ENCODE measurements around the gene MYOM3.

MYOM3 gene

GRCh38 chr1:24121406-24121805, 9.5 kb upstream of the MYOM3 start:
- no peak for TF ChIP-seq CTCF (conservative IDR thresholded peaks at IDR 0.05; ENCODE audit: low read depth, low read length)
- DNase-seq (ENCODE audit: low read depth) = no peak

DNA sequence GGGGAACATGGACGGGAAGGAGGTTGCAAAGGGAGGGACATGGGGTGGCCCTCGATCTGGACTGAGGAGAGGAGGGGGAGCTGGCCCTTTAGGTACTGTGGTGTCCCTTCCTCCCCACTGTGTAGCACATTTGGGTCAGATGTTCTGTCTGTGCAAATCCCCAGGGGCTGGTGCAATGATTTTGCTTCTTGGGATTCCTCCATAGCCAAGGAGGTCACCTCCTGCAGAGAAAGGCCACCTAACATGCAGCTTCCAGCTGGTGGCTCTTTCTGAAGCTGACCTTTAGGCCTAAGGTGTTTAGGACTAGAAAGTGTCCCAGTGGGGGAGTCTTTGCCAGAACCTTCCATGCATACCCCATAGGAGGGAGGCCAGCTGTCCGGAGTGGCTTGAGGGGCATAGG, 9.0 kb upstream of the MYOM3 start:
- peak; percentile 57 for DNase-seq (ENCODE audit: low read depth)
- no peak overlapping the region for H3K4me3 ChIP-seq (ENCODE audit: low read depth, low read length)
- TF ChIP-seq CTCF (conservative IDR thresholded peaks at IDR 0.05; ENCODE audit: low read depth, low read length) = no peak

More at GRCh38 chr1:24121406-24121805, 9.5 kb upstream of the MYOM3 start:
- no peak overlapping the region for H3K4me3 ChIP-seq (ENCODE audit: low read depth, low read length)

GRCh38 chr1:24119859-24120756, 8.2 kb upstream of the MYOM3 start:
- peak; percentile 41 for DNase-seq (ENCODE audit: low read depth)
- H3K4me3 ChIP-seq (ENCODE audit: low read depth, low read length) = no peak overlapping the region
- no peak for TF ChIP-seq CTCF (conservative IDR thresholded peaks at IDR 0.05; ENCODE audit: low read depth, low read length)

DNA sequence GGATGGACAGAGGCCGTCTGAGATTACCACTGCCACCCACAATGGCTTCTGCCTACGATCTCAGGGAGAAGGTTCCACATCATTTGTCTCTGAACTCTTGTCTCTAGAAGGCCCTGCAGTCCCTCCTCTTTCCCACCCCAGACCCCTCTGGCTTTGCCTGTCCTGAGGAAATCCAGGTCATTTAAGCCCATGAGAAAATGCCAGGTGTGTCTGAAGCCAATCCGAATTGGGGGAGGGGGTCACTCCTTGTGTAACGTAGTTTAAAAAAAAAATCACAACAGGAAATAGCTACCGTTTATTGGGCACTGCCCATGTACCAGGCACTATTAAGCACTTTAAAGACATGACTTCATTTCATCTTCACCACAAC, 7.5 kb upstream of the MYOM3 start:
- no peak for DNase-seq (ENCODE audit: low read depth)
- TF ChIP-seq CTCF (conservative IDR thresholded peaks at IDR 0.05; ENCODE audit: low read depth, low read length) = no peak
- H3K4me3 ChIP-seq (ENCODE audit: low read depth, low read length) = no peak overlapping the region

GRCh38 chr1:24118410-24119242, 6.7 kb upstream of the MYOM3 start:
- no peak for TF ChIP-seq CTCF (conservative IDR thresholded peaks at IDR 0.05; ENCODE audit: low read depth, low read length)
- DNase-seq (ENCODE audit: low read depth) = no peak
- no peak overlapping the region for H3K4me3 ChIP-seq (ENCODE audit: low read depth, low read length)

DNA sequence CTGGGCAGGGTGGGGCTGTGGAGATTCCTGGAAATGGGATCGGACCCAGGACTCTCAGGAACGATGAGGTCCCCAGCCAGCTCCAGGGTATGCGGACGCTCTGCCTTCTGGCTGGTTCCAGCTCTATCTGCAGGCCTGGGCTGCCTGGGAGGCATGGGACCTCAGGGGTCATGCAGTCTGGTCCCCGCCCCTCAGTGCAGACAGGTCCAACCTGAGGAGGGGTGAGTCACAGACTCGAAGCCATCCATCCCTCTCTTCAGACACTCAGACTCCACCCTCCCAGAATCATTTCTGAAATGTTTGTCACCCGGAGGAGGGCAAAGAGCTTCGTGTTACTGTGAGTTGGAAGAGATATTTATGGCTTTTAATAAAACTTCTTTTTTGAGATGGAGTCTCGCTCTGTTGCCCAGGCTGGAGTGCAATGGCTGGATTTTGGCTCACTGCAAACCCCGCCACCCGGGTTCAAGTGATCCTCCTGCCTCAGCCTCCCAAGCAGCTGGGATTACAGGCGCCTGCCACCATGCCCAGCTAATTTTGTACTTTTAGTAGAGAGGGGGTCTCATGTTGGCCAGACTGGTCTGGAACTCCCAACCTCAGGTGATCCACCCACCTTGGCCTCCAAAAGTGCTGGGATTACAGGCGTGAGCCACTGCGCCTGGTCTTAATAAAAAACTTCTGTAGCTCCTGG, 5.9 kb upstream of the MYOM3 start:
- DNase-seq (ENCODE audit: low read depth) = peak; percentile 56
- no peak overlapping the region for H3K4me3 ChIP-seq (ENCODE audit: low read depth, low read length)
- TF ChIP-seq CTCF (conservative IDR thresholded peaks at IDR 0.05; ENCODE audit: low read depth, low read length) = no peak
